HG03280 (cell line): ENCODE results near the gene MAPK7.
A peak's percentile ranks its signal among the peaks of the same experiment; 100 is the strongest.

ENCODE experiments used
- ATAC-seq: cut with Tn5 transposase; IDR thresholded peaks from one replicate; pipeline ENCODE4 v1.9.1; 2021; ENCODE audit warnings: mild to moderate bottlenecking, moderate library complexity; ENCODE audit not compliant: unreplicated experiment

The MAPK7 gene

DNA sequence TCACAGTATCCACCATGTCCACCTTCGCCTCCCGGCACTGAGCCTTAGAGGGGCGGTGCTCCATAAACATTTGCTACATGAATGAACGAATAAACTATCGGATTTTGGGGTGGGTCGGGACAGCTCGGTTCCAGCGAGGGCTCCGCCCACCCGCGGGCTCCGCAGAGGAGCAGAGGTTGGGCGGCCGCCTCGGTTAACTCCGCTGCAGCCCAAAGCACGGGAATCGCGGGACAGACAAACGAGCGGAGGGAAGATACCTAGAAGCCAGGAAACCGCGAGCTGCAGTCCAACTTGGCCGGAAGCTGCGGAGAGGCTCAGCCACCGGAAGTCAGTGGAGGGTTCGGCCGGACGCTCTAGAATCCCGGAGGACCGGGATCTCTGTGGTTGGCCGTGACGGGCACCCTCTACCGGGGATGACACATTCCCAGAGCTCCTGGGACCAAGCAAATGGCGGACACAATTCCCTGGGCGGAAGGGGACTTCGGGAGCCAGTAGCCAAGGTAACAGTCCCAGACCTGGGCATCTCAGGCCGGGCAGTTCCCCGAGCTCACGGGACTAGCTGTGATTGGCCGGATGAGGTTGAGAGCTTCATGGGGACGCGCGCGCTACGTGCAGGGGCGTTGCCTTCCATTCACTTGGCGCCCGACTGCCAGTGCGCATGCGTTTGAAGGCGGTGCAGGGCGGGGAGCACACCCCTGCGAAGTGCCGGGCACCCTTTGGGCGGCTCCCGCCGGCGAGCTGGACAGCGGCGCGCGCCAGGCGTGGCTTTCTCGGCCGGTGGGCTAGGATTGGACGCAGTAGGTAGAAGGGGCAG is 489 bp upstream of the MAPK7 start:
- ATAC-seq, result peak; percentile 94

GRCh38 chr17:19379361-19380065 is 1.2 kb downstream of the MAPK7 start:
- ATAC-seq, result no peak

- ATAC-seq, result no peak
Observed at GRCh38 chr17:19380481-19381301, 2.4 kb downstream of the MAPK7 start.

- ATAC-seq, result no peak
Observed at GRCh38 chr17:19381361-19381740, 3.1 kb downstream of the MAPK7 start.

DNA sequence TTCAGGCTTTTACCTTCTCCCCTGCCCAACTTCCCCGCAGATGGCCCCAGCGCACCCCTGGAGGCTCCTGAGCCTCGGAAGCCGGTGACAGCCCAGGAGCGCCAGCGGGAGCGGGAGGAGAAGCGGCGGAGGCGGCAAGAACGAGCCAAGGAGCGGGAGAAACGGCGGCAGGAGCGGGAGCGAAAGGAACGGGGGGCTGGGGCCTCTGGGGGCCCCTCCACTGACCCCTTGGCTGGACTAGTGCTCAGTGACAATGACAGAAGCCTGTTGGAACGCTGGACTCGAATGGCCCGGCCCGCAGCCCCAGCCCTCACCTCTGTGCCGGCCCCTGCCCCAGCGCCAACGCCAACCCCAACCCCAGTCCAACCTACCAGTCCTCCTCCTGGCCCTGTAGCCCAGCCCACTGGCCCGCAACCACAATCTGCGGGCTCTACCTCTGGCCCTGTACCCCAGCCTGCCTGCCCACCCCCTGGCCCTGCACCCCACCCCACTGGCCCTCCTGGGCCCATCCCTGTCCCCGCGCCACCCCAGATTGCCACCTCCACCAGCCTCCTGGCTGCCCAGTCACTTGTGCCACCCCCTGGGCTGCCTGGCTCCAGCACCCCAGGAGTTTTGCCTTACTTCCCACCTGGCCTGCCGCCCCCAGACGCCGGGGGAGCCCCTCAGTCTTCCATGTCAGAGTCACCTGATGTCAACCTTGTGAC is 3.6 kb downstream of the MAPK7 start:
- ATAC-seq, result no peak

DNA sequence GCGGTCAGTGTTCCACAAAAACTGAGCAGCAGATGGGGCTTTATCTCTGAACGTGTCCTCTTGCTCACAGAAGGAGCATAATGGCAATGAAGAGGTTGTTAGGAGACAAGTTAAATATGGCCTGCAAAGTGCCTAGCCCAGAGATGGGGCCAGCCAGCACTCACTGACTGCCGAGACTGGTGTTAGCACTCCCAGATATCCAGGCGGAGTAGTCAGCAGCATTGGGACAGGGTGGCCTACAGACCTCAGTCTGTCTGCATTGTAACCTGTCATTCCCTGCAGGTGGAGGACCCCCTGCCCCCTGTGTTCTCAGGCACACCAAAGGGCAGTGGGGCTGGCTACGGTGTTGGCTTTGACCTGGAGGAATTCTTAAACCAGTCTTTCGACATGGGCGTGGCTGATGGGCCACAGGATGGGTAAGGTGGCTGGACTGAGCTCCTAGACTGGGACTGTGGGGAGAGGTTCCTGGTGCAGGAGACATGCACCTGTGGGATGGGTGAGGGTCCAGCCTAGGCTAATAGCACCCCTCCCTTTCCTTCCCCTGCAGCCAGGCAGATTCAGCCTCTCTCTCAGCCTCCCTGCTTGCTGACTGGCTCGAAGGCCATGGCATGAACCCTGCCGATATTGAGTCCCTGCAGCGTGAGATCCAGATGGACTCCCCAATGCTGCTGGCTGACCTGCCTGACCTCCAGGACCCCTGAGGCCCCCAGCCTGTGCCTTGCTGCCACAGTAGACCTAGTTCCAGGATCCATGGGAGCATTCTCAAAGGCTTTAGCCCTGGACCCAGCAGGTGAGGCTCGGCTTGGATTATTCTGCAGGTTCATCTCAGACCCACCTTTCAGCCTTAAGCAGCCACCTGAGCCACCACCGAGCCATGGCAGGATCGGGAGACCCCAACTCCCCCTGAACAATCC is 4.5 kb downstream of the MAPK7 start:
- ATAC-seq, result no peak

GRCh38 chr17:19383681-19384470 is 5.6 kb downstream of the MAPK7 start:
- ATAC-seq, result no peak

DNA sequence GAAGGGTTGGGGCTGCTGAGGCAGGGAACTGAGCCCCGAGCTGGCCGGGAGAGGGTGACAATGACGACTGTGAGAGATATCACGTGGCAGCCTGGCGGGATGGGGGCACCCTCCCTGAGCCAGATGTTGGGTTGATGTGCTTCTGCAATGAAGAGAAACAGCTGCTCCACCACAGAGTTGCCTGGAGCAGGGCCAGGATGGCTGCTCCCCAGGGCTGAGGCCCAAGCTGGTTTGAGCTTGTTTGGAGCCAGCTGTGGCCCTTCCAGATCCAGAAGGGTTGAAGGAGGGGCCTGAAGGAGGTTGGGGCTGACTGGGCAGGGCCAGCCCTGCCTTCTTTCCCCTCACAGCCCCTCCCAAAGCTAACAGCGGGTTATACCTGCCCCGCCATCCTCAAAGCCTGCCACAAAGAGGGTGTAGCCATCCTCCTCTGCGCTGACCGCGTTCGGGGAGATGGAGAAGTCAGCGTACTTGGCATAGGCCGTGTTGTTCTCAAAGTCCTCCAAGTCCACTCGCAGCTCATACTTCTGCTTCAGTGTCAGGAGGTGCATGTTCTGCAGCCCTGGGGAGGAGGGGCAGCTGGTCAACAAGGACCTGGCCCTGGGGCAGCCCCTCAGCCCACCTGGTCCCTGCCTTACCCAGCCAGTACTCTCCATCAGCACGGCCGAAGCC is 6.6 kb downstream of the MAPK7 start:
- no peak for ATAC-seq

- ATAC-seq, result no peak
Observed at GRCh38 chr17:19385521-19385983, 7.3 kb downstream of the MAPK7 start.

DNA sequence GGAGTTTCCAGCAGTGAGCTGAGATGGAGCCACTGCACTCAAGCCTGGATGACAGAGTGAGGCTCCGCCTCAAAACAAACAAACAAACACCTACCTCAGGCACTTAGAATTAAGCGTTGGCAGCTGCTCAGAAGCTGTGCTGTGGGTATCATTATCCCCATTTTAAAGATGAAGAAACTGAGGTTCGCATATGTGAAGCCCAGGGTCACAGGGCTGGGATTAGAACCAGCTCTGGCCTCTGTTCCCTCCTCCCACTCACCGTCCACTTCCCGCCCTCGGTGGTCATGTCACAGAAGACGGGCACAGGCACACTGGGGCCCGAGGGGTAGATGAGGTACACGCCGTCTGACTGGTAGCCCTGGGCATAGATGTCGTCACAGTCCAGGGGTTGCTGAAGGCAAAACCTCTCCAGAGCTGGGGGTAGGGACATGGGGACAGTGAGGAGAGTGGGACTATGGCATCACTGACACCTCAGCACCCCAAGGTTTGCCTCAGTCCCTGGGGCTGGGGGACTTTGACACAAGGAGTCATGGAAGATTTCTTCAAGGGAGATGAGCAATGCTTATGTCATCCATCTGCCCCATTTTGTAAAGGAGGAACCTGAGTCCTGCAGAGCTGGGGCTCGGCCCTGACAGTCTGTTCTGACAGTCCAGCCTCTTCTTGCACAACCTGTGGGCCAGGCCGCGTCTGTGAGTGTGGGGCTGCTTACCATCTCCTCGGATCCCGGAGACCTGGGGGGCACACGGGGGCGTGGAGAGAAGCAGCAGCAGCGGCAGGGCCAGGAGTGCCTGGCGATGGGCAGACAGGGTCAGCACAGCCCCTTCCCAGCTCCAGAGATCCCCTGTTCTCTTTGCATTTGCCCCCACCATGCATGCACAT is 8.0 kb downstream of the MAPK7 start:
- no peak for ATAC-seq

DNA sequence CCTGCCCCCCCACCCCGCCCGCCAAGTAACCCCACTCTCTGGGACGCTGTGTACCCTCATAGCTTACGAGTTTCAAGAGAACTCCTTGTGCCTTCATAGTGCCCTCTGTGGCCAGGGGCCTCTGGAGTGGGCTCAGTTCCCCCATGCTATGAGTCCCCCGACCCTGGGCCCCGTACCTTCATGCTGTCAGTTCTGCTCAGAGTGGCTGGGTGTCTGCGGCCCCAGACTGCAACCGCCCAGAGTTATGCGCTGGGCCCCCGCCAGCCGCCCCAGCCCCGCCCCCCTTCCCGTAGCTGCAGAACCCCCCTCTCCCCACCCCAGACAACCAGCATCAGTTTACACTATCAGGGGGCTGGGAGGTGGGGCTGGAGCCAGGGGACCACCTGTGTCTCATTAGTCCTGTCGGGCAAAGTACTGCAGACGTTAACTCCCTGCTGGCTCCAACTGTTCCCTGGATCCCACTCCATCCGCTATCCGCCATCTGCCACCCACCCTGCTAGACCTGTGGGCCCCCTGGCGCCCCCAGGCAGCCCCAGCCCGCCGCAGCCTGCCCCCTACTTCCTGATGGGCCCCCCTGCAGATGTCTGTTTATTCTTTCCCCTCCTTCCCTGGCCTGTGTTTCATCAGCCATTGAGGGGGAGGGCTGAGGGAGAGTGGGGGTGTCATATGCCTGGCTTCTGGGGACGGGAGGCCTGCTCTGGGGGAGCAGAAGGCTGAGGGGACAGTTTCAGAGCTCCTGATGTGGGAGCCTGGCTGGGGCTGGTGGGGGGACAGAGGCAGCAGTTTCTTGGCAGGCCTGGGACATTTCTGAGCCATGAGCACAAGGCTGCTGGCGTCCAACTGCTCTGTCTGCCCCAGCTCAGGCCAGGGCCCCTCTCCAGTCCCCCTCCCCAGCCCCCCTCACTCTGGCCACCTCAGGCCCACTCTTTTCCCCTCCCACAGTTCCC is 8.9 kb downstream of the MAPK7 start, which contains the start of gene MFAP4:
Gene MFAP4 (minus strand): TSS at position 217 of the 947 bp plus-strand sequence. CDS start 35 bp downstream, at position 182.
- no peak for ATAC-seq

GRCh38 chr17:19387921-19388521 is 9.7 kb downstream of the MAPK7 start:
- ATAC-seq, result no peak

- ATAC-seq, result no peak
Observed at GRCh38 chr17:19388791-19389785, 10.8 kb downstream of the MAPK7 start.

DNA sequence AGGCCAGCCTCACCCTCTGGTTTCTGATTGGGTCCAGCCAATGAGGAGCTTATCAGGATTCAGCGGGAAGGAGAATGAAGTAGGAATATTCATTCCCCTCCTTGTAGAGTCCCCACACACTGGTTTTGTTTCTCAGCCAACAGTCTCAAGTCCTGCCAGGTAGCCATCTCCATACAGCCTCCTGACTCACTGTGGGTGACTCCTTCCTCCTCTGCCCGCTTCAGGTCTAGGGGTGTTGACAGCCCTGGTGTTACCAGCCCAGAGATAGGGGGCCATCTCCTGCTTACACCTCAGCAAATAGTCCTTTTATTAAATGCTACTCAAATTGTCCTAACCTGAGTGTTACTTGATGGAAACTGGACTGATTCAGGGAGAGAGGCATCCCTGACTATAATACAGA is 12.7 kb downstream of the MAPK7 start:
- ATAC-seq, result no peak

DNA sequence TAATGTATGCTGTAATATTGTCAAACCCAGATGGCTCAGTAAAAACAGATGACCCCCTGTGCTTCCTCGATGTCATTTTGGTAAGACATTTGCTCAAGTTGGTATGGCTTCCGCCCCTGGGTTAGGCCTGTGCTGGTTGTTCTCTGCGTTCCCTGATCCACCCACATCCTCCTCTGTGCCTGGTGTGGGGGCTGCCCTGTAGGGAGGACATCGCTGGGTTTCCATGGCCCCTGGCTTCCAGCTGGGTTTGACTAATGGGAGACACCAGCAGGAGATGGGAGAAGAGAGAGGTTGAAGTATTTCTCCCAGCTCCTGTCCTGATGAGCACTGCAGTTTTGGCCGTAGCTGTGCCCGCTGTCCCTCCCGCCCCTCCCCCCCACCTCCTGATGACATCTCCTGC is 13.1 kb downstream of the MAPK7 start:
- no peak for ATAC-seq
